ENCODE data around the gene REPS1. TPM values are rescaled to one million over a fixed set of nuclear protein-coding genes. Genes with fewer than 3 reads are reported as not detected.

The REPS1 gene
- total and polyA plus RNA-seq, 2 of the 13 experiments (the other 11 are each of a cell fraction or from before 2014, with no cell fraction given), result 36.4 to 38.3 TPM

GRCh38 chr6:138987643-138988468 lies at the start of gene REPS1 (continued):
- TF ChIP-seq ZNF841 (CRISPR knock-in tag; IDR thresholded peaks at IDR 0.05; ENCODE audit: borderline replicate concordance), result peak; percentile 61; the same call in 1 of the 2 replicates
- 0 out of 2 replicates have a peak, but pooled peaks have one; percentile 38 for TF ChIP-seq GMEB2 (CRISPR knock-in tag; IDR thresholded peaks at IDR 0.05; ENCODE audit: low read depth)
- TF ChIP-seq CREB1 (IDR thresholded peaks at IDR 0.05), result no peak
- no peak for TF ChIP-seq CREB1 (CRISPR knock-in tag; IDR thresholded peaks at IDR 0.05)
- TF ChIP-seq NFE2L1 (CRISPR knock-in tag; IDR thresholded peaks at IDR 0.05; ENCODE audit: borderline replicate concordance), result no peak
- TF ChIP-seq MXD3 (CRISPR knock-in tag; IDR thresholded peaks at IDR 0.05), result peak; percentile 91
- no peak for TF ChIP-seq ZNF616 (CRISPR knock-in tag; IDR thresholded peaks at IDR 0.05; ENCODE audit: low read depth)
- peak; percentile 48; the same call in 1 of the 2 replicates for TF ChIP-seq THRA (CRISPR knock-in tag; IDR thresholded peaks at IDR 0.05; ENCODE audit: borderline replicate concordance)
- peak; percentile 68; the same call in 1 of the 2 replicates for TF ChIP-seq ZNF576 (CRISPR knock-in tag; IDR thresholded peaks at IDR 0.05)
- TF ChIP-seq ZNF275 (CRISPR knock-in tag; IDR thresholded peaks at IDR 0.05; ENCODE audit: borderline replicate concordance), result peak; percentile 86; the same call in 1 of the 2 replicates
- peak; percentile 76 for TF ChIP-seq FOXA3 (CRISPR knock-in tag; IDR thresholded peaks at IDR 0.05)
- no peak; the same call in none of the 2 replicates for TF ChIP-seq TEF (CRISPR knock-in tag; IDR thresholded peaks at IDR 0.05)
- peak; percentile 42 for TF ChIP-seq SKI (IDR thresholded peaks at IDR 0.05; ENCODE audit: partially characterized antibody)
- TF ChIP-seq TMF1 (CRISPR knock-in tag; IDR thresholded peaks at IDR 0.05; ENCODE audit: low read depth), result peak; percentile 55
- peak; percentile 44; the same call in 1 of the 2 replicates for TF ChIP-seq KLF12 (CRISPR knock-in tag; IDR thresholded peaks at IDR 0.05; ENCODE audit: borderline replicate concordance)
- TF ChIP-seq EED (CRISPR knock-in tag; IDR thresholded peaks at IDR 0.05), result no peak
- peak; percentile 77 for TF ChIP-seq ZNF746 (CRISPR knock-in tag; IDR thresholded peaks at IDR 0.05)
- no peak for TF ChIP-seq ZNF513 (CRISPR knock-in tag; conservative IDR thresholded peaks at IDR 0.05)
- TF ChIP-seq ZNF460 (CRISPR knock-in tag; IDR thresholded peaks at IDR 0.05; ENCODE audit: borderline replicate concordance), result no peak
- TF ChIP-seq SOX6 (IDR thresholded peaks at IDR 0.05), result no peak
- peak; percentile 85 for TF ChIP-seq SOX6 (CRISPR knock-in tag; IDR thresholded peaks at IDR 0.05)
